HepG2 (cell line): ENCODE data around the gene TOX4. TPM values are rescaled to one million over a fixed set of nuclear protein-coding genes. Genes with fewer than 3 reads are reported as not detected.

ENCODE experiments used
- KMT2B ChIP-seq: IDR thresholded peaks from 2 replicates; pipeline ENCODE4 v1.6.1; 2016; ENCODE audit warnings: missing genetic modification reagents, missing compliant biosample characterization
- RERE ChIP-seq: IDR thresholded peaks from 2 replicates; pipeline ENCODE4 v1.6.1; 2016; ENCODE audit warnings: low read depth, missing genetic modification reagents, missing compliant biosample characterization
- ZNF101 ChIP-seq: sonication (generic); formaldehyde crosslinking; IDR thresholded peaks from 2 replicates; pipeline ENCODE4 v1.4.0; 2020; ENCODE audit warnings: mild to moderate bottlenecking, low read depth, missing genetic modification reagents, borderline replicate concordance
- ZNF160 ChIP-seq: sonication (generic); formaldehyde crosslinking; IDR thresholded peaks from 2 replicates; pipeline ENCODE4 v1.8.0; 2022; ENCODE audit warnings: mild to moderate bottlenecking, inconsistent platforms, missing genetic modification reagents
- ZNF230 ChIP-seq: sonication (generic); formaldehyde crosslinking; IDR thresholded peaks from 2 replicates; pipeline ENCODE4 v1.4.0; 2020; ENCODE audit warnings: mild to moderate bottlenecking, missing genetic modification reagents
- ZNF263 ChIP-seq: sonication (generic); formaldehyde crosslinking; IDR thresholded peaks from 2 replicates; pipeline ENCODE4 v1.4.0; 2020; ENCODE audit warnings: missing genetic modification reagents
- ZNF362 ChIP-seq: sonication (generic); formaldehyde crosslinking; IDR thresholded peaks from 2 replicates; pipeline ENCODE4 v1.4.0; 2020; ENCODE audit warnings: missing genetic modification reagents, mild to moderate bottlenecking, borderline replicate concordance
- ZNF703 ChIP-seq: sonication (generic); formaldehyde crosslinking; IDR thresholded peaks from 2 replicates; pipeline ENCODE4 v1.5.1; 2020; ENCODE audit warnings: missing genetic modification reagents, mild to moderate bottlenecking, moderate library complexity, borderline replicate concordance
- polyA plus RNA-seq, 8 experiments: library from polyadenylated mRNA; depleted of rRNA in 3 of 8; stranded (reverse) in 7 of 8; unstranded in 1 of 8; fragments of >200 nt; fragmentation: Illumina TruSeq in 4 of 8; extraction: Trizol in 4 of 8; gene quantifications; 2 replicates each; pipeline versions ENCODE4 v1.2.1 to v1.2.3, GENCODE V29; 2011 to 2016; ENCODE audit warnings: low read depth in 4 of 8, missing spikeins in 1 of 8, mixed read lengths in 1 of 8; ENCODE audit not compliant: insufficient read depth in 1 of 8
- total RNA-seq, 5 experiments: library from RNA; depleted of rRNA; stranded (reverse); fragments of >200 nt; fragmentation: Illumina TruSeq; extraction: Trizol; gene quantifications; 2 replicates each; pipeline ENCODE4 v1.2.3, GENCODE V29; 2016; ENCODE audit warnings: low read depth in 1 of 5
- TF ChIP-seq, protein P1 (sequence below): IDR thresholded peaks from 2 replicates; pipeline ENCODE4 v1.6.1; 2016; ENCODE audit warnings: missing compliant biosample characterization, missing genetic modification reagents, borderline replicate concordance
- TF ChIP-seq, protein P2 (sequence below): sonication (generic); formaldehyde crosslinking; IDR thresholded peaks from 2 replicates; pipeline ENCODE4 v1.4.0; 2020; ENCODE audit warnings: missing genetic modification reagents, borderline replicate concordance
- TF ChIP-seq, protein P3 (sequence below), 2 experiments: sonication (generic) in 1 of 2; formaldehyde crosslinking in 1 of 2; IDR thresholded peaks; 2 replicates each; pipeline versions ENCODE4 v1.4.0 to v1.6.1; 2018 to 2020; ENCODE audit warnings: missing genetic modification reagents in 2 of 2, borderline replicate concordance in 1 of 2, low read depth in 1 of 2, mild to moderate bottlenecking in 1 of 2, missing biosample characterization in 1 of 2
- TF ChIP-seq, protein P4 (sequence below): sonication (generic); formaldehyde crosslinking; IDR thresholded peaks from 2 replicates; pipeline ENCODE4 v1.4.0; 2020; ENCODE audit warnings: missing genetic modification reagents

TOX4 gene
- total and polyA plus RNA-seq, 2 of the 13 experiments (the other 11 are each of a cell fraction or from before 2014, with no cell fraction given) = 71.8 to 163 TPM

DNA sequence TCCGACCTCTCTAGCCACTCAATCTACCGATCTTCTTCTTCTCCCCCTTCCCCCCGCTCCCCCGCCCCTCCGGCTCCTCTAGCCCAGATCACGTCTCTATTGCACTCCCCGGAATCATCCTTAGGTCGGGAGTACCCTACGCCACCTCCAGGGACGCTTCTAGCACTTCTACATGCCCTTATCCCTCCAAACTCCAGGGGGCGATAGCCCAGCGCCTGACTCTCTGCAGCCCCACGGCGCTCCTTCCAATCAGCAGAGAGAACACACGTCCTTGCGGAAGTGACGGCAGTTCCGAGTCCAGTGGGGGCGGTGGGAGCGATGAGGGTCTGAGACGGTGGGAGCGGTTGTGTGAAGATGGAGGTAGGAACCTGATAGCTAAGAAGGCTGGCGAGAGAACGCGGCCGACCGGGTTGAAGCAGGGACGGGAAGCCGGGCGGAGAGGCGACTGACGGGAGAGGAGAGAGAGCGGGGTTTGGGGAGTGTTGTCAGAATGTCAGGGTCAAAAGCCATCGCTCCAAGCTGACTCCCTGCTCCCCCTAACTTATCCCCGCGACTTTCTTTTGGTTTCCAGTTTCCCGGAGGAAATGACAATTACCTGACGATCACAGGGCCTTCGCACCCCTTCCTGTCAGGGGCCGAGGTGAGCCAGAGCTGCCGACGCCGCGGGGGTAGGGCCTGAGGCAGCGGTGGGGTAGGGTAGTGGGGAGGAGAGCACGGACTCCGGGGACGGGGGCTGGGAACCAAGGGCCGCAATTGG, at the start of gene TOX4, which contains the start of gene RAB2B (continued):
- TF ChIP-seq, protein P1, sequence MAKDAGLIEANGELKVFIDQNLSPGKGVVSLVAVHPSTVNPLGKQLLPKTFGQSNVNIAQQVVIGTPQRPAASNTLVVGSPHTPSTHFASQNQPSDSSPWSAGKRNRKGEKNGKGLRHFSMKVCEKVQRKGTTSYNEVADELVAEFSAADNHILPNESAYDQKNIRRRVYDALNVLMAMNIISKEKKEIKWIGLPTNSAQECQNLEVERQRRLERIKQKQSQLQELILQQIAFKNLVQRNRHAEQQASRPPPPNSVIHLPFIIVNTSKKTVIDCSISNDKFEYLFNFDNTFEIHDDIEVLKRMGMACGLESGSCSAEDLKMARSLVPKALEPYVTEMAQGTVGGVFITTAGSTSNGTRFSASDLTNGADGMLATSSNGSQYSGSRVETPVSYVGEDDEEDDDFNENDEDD = peak; percentile 51; the same call in 1 of the 2 replicates
- TF ChIP-seq, protein P2, sequence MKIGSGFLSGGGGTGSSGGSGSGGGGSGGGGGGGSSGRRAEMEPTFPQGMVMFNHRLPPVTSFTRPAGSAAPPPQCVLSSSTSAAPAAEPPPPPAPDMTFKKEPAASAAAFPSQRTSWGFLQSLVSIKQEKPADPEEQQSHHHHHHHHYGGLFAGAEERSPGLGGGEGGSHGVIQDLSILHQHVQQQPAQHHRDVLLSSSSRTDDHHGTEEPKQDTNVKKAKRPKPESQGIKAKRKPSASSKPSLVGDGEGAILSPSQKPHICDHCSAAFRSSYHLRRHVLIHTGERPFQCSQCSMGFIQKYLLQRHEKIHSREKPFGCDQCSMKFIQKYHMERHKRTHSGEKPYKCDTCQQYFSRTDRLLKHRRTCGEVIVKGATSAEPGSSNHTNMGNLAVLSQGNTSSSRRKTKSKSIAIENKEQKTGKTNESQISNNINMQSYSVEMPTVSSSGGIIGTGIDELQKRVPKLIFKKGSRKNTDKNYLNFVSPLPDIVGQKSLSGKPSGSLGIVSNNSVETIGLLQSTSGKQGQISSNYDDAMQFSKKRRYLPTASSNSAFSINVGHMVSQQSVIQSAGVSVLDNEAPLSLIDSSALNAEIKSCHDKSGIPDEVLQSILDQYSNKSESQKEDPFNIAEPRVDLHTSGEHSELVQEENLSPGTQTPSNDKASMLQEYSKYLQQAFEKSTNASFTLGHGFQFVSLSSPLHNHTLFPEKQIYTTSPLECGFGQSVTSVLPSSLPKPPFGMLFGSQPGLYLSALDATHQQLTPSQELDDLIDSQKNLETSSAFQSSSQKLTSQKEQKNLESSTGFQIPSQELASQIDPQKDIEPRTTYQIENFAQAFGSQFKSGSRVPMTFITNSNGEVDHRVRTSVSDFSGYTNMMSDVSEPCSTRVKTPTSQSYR (CRISPR knock-in tag) = peak; percentile 89; the same call in 1 of the 2 replicates
- TF ChIP-seq ZNF160 (CRISPR knock-in tag) = peak; percentile 61
- peak; percentile 89; the same call in 1 of the 2 replicates for TF ChIP-seq ZNF230 (CRISPR knock-in tag)
- no peak for TF ChIP-seq ZNF101 (CRISPR knock-in tag)
- peak; percentile 97 for TF ChIP-seq KMT2B (CRISPR knock-in tag)
- TF ChIP-seq ZNF703 (CRISPR knock-in tag) = no peak
- no peak for TF ChIP-seq RERE (CRISPR knock-in tag)
- TF ChIP-seq, protein P3, sequence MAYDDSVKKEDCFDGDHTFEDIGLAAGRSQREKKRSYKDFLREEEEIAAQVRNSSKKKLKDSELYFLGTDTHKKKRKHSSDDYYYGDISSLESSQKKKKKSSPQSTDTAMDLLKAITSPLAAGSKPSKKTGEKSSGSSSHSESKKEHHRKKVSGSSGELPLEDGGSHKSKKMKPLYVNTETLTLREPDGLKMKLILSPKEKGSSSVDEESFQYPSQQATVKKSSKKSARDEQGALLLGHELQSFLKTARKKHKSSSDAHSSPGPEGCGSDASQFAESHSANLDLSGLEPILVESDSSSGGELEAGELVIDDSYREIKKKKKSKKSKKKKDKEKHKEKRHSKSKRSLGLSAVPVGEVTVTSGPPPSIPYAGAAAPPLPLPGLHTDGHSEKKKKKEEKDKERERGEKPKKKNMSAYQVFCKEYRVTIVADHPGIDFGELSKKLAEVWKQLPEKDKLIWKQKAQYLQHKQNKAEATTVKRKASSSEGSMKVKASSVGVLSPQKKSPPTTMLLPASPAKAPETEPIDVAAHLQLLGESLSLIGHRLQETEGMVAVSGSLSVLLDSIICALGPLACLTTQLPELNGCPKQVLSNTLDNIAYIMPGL (CRISPR knock-in tag; IDR thresholded peaks at IDR 0.05; ENCODE audit: borderline replicate concordance in 1 of 2, low read depth in 1 of 2) = peak; percentile 86 to 97; a peak in 3 of 4 replicates
- TF ChIP-seq, protein P4, sequence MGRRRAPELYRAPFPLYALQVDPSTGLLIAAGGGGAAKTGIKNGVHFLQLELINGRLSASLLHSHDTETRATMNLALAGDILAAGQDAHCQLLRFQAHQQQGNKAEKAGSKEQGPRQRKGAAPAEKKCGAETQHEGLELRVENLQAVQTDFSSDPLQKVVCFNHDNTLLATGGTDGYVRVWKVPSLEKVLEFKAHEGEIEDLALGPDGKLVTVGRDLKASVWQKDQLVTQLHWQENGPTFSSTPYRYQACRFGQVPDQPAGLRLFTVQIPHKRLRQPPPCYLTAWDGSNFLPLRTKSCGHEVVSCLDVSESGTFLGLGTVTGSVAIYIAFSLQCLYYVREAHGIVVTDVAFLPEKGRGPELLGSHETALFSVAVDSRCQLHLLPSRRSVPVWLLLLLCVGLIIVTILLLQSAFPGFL (CRISPR knock-in tag) = peak; percentile 19; the same call in 1 of the 2 replicates
- TF ChIP-seq ZNF362 (CRISPR knock-in tag) = 0 out of 2 replicates have a peak, but pooled peaks have one; percentile 54
- TF ChIP-seq ZNF263 = peak; percentile 66; the same call in 1 of the 2 replicates
